ENCODE measurements around the gene USP28. TPM values are rescaled to one million over a fixed set of nuclear protein-coding genes. Genes with fewer than 3 reads are reported as not detected.
A peak's percentile ranks its signal among the peaks of the same experiment; 100 is the strongest.

The USP28 gene
- total RNA-seq, 1 donor from 2014 or later = 35.0 TPM

- Mint-ChIP-seq H3K9me3 (ENCODE audit: unreplicated experiment) (no peaks in the 10 kb centered on the region), H3K27ac (ENCODE audit: unreplicated experiment) (no peak overlapping the region), H3K27me3 (ENCODE audit: low read depth, unreplicated experiment) (no peaks in the 10 kb centered on the region), H3K4me3 (ENCODE audit: unreplicated experiment) (no peak overlapping the region), H3K4me1 (ENCODE audit: low read depth, unreplicated experiment) (peaks cover 16% of the 10 kb centered on the region), H3K36me3 (ENCODE audit: low read depth, unreplicated experiment) (no peaks in the 10 kb centered on the region)
- H3K36me3 ChIP-seq (ENCODE audit: insufficient read depth, low read length) = no peaks in the 10 kb centered on the region
- H3K27me3 ChIP-seq (ENCODE audit: insufficient read depth, low read length) = no peaks in the 10 kb centered on the region
- TF ChIP-seq EZH2 (IDR thresholded peaks at IDR 0.05; ENCODE audit: insufficient read depth, low read length) (no peak), CTCF (IDR thresholded peaks at IDR 0.05; ENCODE audit: insufficient read depth, low read depth, low read length) (no peak)
- H3K9me3 ChIP-seq (ENCODE audit: insufficient read depth, low read depth, low read length) = no peaks in the 10 kb centered on the region
- FAIRE-seq (no peak), DNase-seq (ENCODE audit: low read depth) (no peak)
- H3K9ac ChIP-seq (ENCODE audit: low read length) = no peak overlapping the region
- no peaks in the 10 kb centered on the region for H3K79me2 ChIP-seq (ENCODE audit: insufficient read depth, low read length)
- H3K4me3 ChIP-seq (ENCODE audit: insufficient read depth, low read depth, low read length) = no peak overlapping the region
- no peak overlapping the region for H2AFZ ChIP-seq (ENCODE audit: low read depth, low read length)
- H3K4me1 ChIP-seq (ENCODE audit: insufficient read depth, low read length) = no peaks in the 10 kb centered on the region
- no peak overlapping the region for H3K27ac ChIP-seq (ENCODE audit: low read depth, low read length)
- no peak overlapping the region for H3K4me2 ChIP-seq (ENCODE audit: low read length)
- no peaks in the 10 kb centered on the region for H4K20me1 ChIP-seq (ENCODE audit: insufficient read depth, low read length)
Observed at GRCh38 chr11:113885897-113886296, 10.5 kb upstream of the USP28 start.

- Mint-ChIP-seq H3K27ac (ENCODE audit: unreplicated experiment) (peak overlapping the region; percentile 91), H3K36me3 (ENCODE audit: low read depth, unreplicated experiment) (no peaks in the 10 kb centered on the region), H3K4me1 (ENCODE audit: low read depth, unreplicated experiment) (peaks cover 16% of the 10 kb centered on the region), H3K9me3 (ENCODE audit: unreplicated experiment) (no peaks in the 10 kb centered on the region), H3K27me3 (ENCODE audit: low read depth, unreplicated experiment) (no peaks in the 10 kb centered on the region), H3K4me3 (ENCODE audit: unreplicated experiment) (no peak overlapping the region)
- Histone ChIP-seq H2AFZ (ENCODE audit: low read depth, low read length) (no peak overlapping the region), H3K9me3 (ENCODE audit: insufficient read depth, low read depth, low read length) (no peaks in the 10 kb centered on the region), H3K4me3 (ENCODE audit: insufficient read depth, low read depth, low read length) (no peak overlapping the region), H3K4me2 (ENCODE audit: low read length) (no peak overlapping the region), H4K20me1 (ENCODE audit: insufficient read depth, low read length) (no peaks in the 10 kb centered on the region), H3K36me3 (ENCODE audit: insufficient read depth, low read length) (no peaks in the 10 kb centered on the region), H3K79me2 (ENCODE audit: insufficient read depth, low read length) (no peaks in the 10 kb centered on the region), H3K9ac (ENCODE audit: low read length) (no peak overlapping the region), H3K27me3 (ENCODE audit: insufficient read depth, low read length) (no peaks in the 10 kb centered on the region), H3K27ac (ENCODE audit: low read depth, low read length) (no peak overlapping the region), H3K4me1 (ENCODE audit: insufficient read depth, low read length) (no peaks in the 10 kb centered on the region)
- FAIRE-seq (no peak), DNase-seq (ENCODE audit: low read depth) (peak; percentile 23)
- TF ChIP-seq EZH2 (IDR thresholded peaks at IDR 0.05; ENCODE audit: insufficient read depth, low read length) (no peak), CTCF (IDR thresholded peaks at IDR 0.05; ENCODE audit: insufficient read depth, low read depth, low read length) (no peak)
Observed at GRCh38 chr11:113884361-113884836, 9.0 kb upstream of the USP28 start.

- H3K9me3 Mint-ChIP-seq (ENCODE audit: unreplicated experiment) = no peaks in the 10 kb centered on the region
- no peaks in the 10 kb centered on the region for H3K36me3 ChIP-seq (ENCODE audit: insufficient read depth, low read length)
- H3K27me3 ChIP-seq (ENCODE audit: insufficient read depth, low read length) = no peaks in the 10 kb centered on the region
- no peak overlapping the region for H3K4me2 ChIP-seq (ENCODE audit: low read length)
- H3K9me3 ChIP-seq (ENCODE audit: insufficient read depth, low read depth, low read length) = no peaks in the 10 kb centered on the region
- H4K20me1 ChIP-seq (ENCODE audit: insufficient read depth, low read length) = no peaks in the 10 kb centered on the region
- no peaks in the 10 kb centered on the region for H3K36me3 Mint-ChIP-seq (ENCODE audit: low read depth, unreplicated experiment)
- DNase-seq (ENCODE audit: low read depth) (no peak), FAIRE-seq (no peak)
- H3K4me1 ChIP-seq (ENCODE audit: insufficient read depth, low read length) = no peaks in the 10 kb centered on the region
- H3K4me1 Mint-ChIP-seq (ENCODE audit: low read depth, unreplicated experiment) = peaks cover 23% of the 10 kb centered on the region
- no peak overlapping the region for H3K4me3 ChIP-seq (ENCODE audit: insufficient read depth, low read depth, low read length)
- H2AFZ ChIP-seq (ENCODE audit: low read depth, low read length) = no peak overlapping the region
- H3K27ac Mint-ChIP-seq (ENCODE audit: unreplicated experiment) = peak overlapping the region; percentile 87
- no peak overlapping the region for H3K9ac ChIP-seq (ENCODE audit: low read length)
- no peak overlapping the region for H3K4me3 Mint-ChIP-seq (ENCODE audit: unreplicated experiment)
- no peaks in the 10 kb centered on the region for H3K27me3 Mint-ChIP-seq (ENCODE audit: low read depth, unreplicated experiment)
- no peaks in the 10 kb centered on the region for H3K79me2 ChIP-seq (ENCODE audit: insufficient read depth, low read length)
- TF ChIP-seq EZH2 (IDR thresholded peaks at IDR 0.05; ENCODE audit: insufficient read depth, low read length) (no peak), CTCF (IDR thresholded peaks at IDR 0.05; ENCODE audit: insufficient read depth, low read depth, low read length) (no peak)
- H3K27ac ChIP-seq (ENCODE audit: low read depth, low read length) = no peak overlapping the region
Observed at GRCh38 chr11:113881856-113882255, 6.5 kb upstream of the USP28 start.
